NCI-H187 (cell line): Measurements from ENCODE around the gene LMCD1.
A peak's percentile ranks its signal among the peaks of the same experiment; 100 is the strongest.

Experiments used
- DNase-seq, 2 experiments: peaks; one replicate each; lab custom pipeline; 2025; lab: John Stamatoyannopoulos, UW

The LMCD1 gene

GRCh38 chr3:8584661-8585060 lies 83.0 kb downstream of the LMCD1 start:
- no peak for DNase-seq

GRCh38 chr3:8589880-8590556 lies 88.4 kb downstream of the LMCD1 start:
- no peak for DNase-seq

GRCh38 chr3:8593021-8593827 lies 91.6 kb downstream of the LMCD1 start:
- DNase-seq: no peak

- DNase-seq: no peak
Measured at GRCh38 chr3:8595252-8595651, 93.6 kb downstream of the LMCD1 start.

GRCh38 chr3:8595695-8596115 lies 94.1 kb downstream of the LMCD1 start:
- no peak for DNase-seq

- DNase-seq: no peak
Measured at GRCh38 chr3:8596321-8597218, 94.9 kb downstream of the LMCD1 start.

GRCh38 chr3:8597219-8597853 lies 95.7 kb downstream of the LMCD1 start:
- no peak for DNase-seq

GRCh38 chr3:8599146-8599545 lies 97.5 kb downstream of the LMCD1 start:
- no peak for DNase-seq

GRCh38 chr3:8600457-8600856 lies 98.8 kb downstream of the LMCD1 start:
- DNase-seq: no peak

- DNase-seq: no peak
Measured at GRCh38 chr3:8603115-8603710, 101.6 kb downstream of the LMCD1 start.

- DNase-seq: no peak
Measured at GRCh38 chr3:8604006-8604405, 102.4 kb downstream of the LMCD1 start.

GRCh38 chr3:8604988-8605387 lies 103.4 kb downstream of the LMCD1 start:
- no peak for DNase-seq

- DNase-seq: no peak
Measured at GRCh38 chr3:8606701-8607231, 105.1 kb downstream of the LMCD1 start.

- DNase-seq: no peak
Measured at GRCh38 chr3:8607234-8608040, 105.8 kb downstream of the LMCD1 start.

- DNase-seq: no peak
Measured at GRCh38 chr3:8608041-8608790, 106.6 kb downstream of the LMCD1 start.

- no peak for DNase-seq
Measured at GRCh38 chr3:8608791-8609467, 107.3 kb downstream of the LMCD1 start.

- DNase-seq: peak in 1 of 2 experiments; percentile 4
Measured at GRCh38 chr3:8610951-8611350, 109.3 kb downstream of the LMCD1 start.

- no peak for DNase-seq
Measured at GRCh38 chr3:8617921-8618320, 116.3 kb downstream of the LMCD1 start.

GRCh38 chr3:8618950-8619349 lies 117.3 kb downstream of the LMCD1 start:
- DNase-seq: no peak
